GM23338 (cell line): ENCODE results near the gene RBM17. TPM values are rescaled to one million over a fixed set of nuclear protein-coding genes. Genes with fewer than 3 reads are reported as not detected.

Experiments used
- ATAC-seq: fragments of 200-7000 bp; cut with Tn5 transposase; 3 replicates; pipeline ENCODE4 v1.9.1; 2020
- DNase-seq: peaks from one replicate; pipeline ENCODE4 v3.0.0-alpha.2; 2015; ENCODE audit warnings: low spot score
- H2AFZ ChIP-seq: fragments of 200-600 bp; sonication (generic); 2 replicates; pipeline ENCODE4 v1.8.0; 2016; ENCODE audit warnings: antibody characterized with exemption, mild to moderate bottlenecking, moderate library complexity
- H3F3A ChIP-seq: fragments of 200-600 bp; sonication (generic); replicated peaks from 2 replicates; pipeline ENCODE4 v1.8.0; 2017; ENCODE audit warnings: antibody characterized with exemption, mixed run types, low read depth
- H3K27ac ChIP-seq: fragments of 200-600 bp; sonication (generic); 2 replicates; pipeline ENCODE4 v1.6.1; 2016; ENCODE audit warnings: low read depth
- H3K27me3 ChIP-seq: fragments of 200-600 bp; sonication (generic); 2 replicates; pipeline ENCODE4 v1.8.0; 2016; ENCODE audit warnings: mild to moderate bottlenecking, mixed run types, moderate library complexity; ENCODE audit not compliant: insufficient read depth
- H3K36me3 ChIP-seq: fragments of 200-600 bp; sonication (generic); 2 replicates; pipeline ENCODE4 v1.8.0; 2016; ENCODE audit warnings: mild to moderate bottlenecking; ENCODE audit not compliant: insufficient read depth
- H3K4me1 ChIP-seq: fragments of 200-600 bp; sonication (generic); 2 replicates; pipeline ENCODE4 v1.8.0; 2016; ENCODE audit warnings: mild to moderate bottlenecking, moderate library complexity; ENCODE audit not compliant: insufficient read depth
- H3K4me2 ChIP-seq: fragments of 200-600 bp; sonication (generic); 2 replicates; pipeline ENCODE4 v1.7.1; 2017; ENCODE audit warnings: mixed run types
- H3K4me3 ChIP-seq: fragments of 200-600 bp; sonication (generic); 2 replicates; pipeline ENCODE4 v1.6.1; 2016; ENCODE audit warnings: mixed run types
- H3K79me2 ChIP-seq: fragments of 200-600 bp; sonication (generic); replicated peaks from 2 replicates; pipeline ENCODE4 v1.8.0; 2017; ENCODE audit warnings: mild to moderate bottlenecking; ENCODE audit not compliant: insufficient read depth
- H3K9me2 ChIP-seq: fragments of 200-600 bp; sonication (generic); 2 replicates; pipeline ENCODE4 v1.8.0; 2017; ENCODE audit not compliant: insufficient read depth
- H4K20me1 ChIP-seq: fragments of 200-600 bp; sonication (generic); replicated peaks from 2 replicates; pipeline ENCODE4 v1.8.0; 2017; ENCODE audit warnings: mild to moderate bottlenecking; ENCODE audit not compliant: insufficient read depth
- H3K27ac Mint-ChIP-seq: 2 replicates; pipeline ENCODE4 v1.8.0; 2020; ENCODE audit warnings: inconsistent platforms, mild to moderate bottlenecking, moderate library complexity, mixed read lengths
- H3K27me3 Mint-ChIP-seq: 3 replicates; pipeline ENCODE4 v1.8.0; 2022; ENCODE audit warnings: low read depth, mild to moderate bottlenecking, moderate library complexity, mixed read lengths, inconsistent platforms; ENCODE audit not compliant: insufficient read depth, poor library complexity
- H3K36me3 Mint-ChIP-seq: 3 replicates; pipeline ENCODE4 v1.8.0; 2021; ENCODE audit warnings: low read depth, mild to moderate bottlenecking, inconsistent platforms, moderate library complexity, mixed read lengths
- H3K4me1 Mint-ChIP-seq: 3 replicates; pipeline ENCODE4 v1.8.0; 2020; ENCODE audit warnings: mild to moderate bottlenecking, inconsistent platforms, mixed read lengths
- H3K4me3 Mint-ChIP-seq: 3 replicates; pipeline ENCODE4 v1.8.0; 2021; ENCODE audit warnings: moderate library complexity, mild to moderate bottlenecking, inconsistent platforms, mixed read lengths
- H3K9me3 Mint-ChIP-seq: 3 replicates; pipeline ENCODE4 v1.8.0; 2020; ENCODE audit warnings: moderate library complexity, mild to moderate bottlenecking, inconsistent platforms, mixed read lengths
- CREB1 ChIP-seq: fragments of 250-450 bp; sonication (Bioruptor Pico); IDR thresholded peaks from 2 replicates; pipeline ENCODE4 v1.5.0; 2020; ENCODE audit warnings: low read depth, mild to moderate bottlenecking, moderate library complexity
- ETS1 ChIP-seq: IDR thresholded peaks from 2 replicates; pipeline ENCODE4 v1.6.1; 2016; ENCODE audit warnings: antibody characterized with exemption
- EZH2 ChIP-seq: fragments of 200-600 bp; sonication (generic); IDR thresholded peaks from one replicate; pipeline ENCODE4 v1.8.0; 2017; ENCODE audit warnings: antibody characterized with exemption, mild to moderate bottlenecking, low read depth; ENCODE audit not compliant: unreplicated experiment
- EZH2phosphoT487 ChIP-seq: fragments of 200-600 bp; sonication (generic); IDR thresholded peaks from one replicate; pipeline ENCODE4 v1.8.1; 2018; ENCODE audit warnings: antibody characterized with exemption; ENCODE audit not compliant: unreplicated experiment
- JUNB ChIP-seq: IDR thresholded peaks from one replicate; pipeline ENCODE4 v1.6.1; 2016; ENCODE audit warnings: antibody characterized with exemption; ENCODE audit not compliant: unreplicated experiment
- NANOG ChIP-seq: IDR thresholded peaks from 2 replicates; pipeline ENCODE4 v1.6.1; 2016; ENCODE audit warnings: antibody characterized with exemption, borderline replicate concordance
- POLR2AphosphoS5 ChIP-seq: IDR thresholded peaks from 2 replicates; pipeline ENCODE4 v1.6.1; 2016; ENCODE audit warnings: antibody characterized with exemption, low read depth
- REST ChIP-seq: IDR thresholded peaks from one replicate; pipeline ENCODE4 v1.6.1; 2018; ENCODE audit warnings: antibody characterized with exemption; ENCODE audit not compliant: unreplicated experiment
- STAT1 ChIP-seq: IDR thresholded peaks from one replicate; pipeline ENCODE4 v1.6.1; 2016; ENCODE audit warnings: antibody characterized with exemption; ENCODE audit not compliant: unreplicated experiment
- ZNF114 ChIP-seq: fragments of 250-450 bp; sonication (Bioruptor Pico); IDR thresholded peaks from 2 replicates; pipeline ENCODE4 v1.5.0; 2020; ENCODE audit warnings: mild to moderate bottlenecking, moderate library complexity
- ZNF331 ChIP-seq: fragments of 250-450 bp; sonication (Bioruptor Pico); IDR thresholded peaks from 2 replicates; pipeline ENCODE4 v1.5.0; 2020; ENCODE audit warnings: low read depth, mild to moderate bottlenecking, moderate library complexity
- ZNF462 ChIP-seq: fragments of 250-450 bp; sonication (Bioruptor Pico); IDR thresholded peaks from 2 replicates; pipeline ENCODE4 v1.5.0; 2020; ENCODE audit warnings: mild to moderate bottlenecking, moderate library complexity
- polyA plus RNA-seq: library from polyadenylated mRNA; unstranded; fragments of >200 nt; fragmentation: Nextera tagmentation; extraction: Ambion mirVana; gene quantifications from 2 replicates; pipeline ENCODE4 v1.2.1, GENCODE V29; 2016
- total RNA-seq: library from RNA; depleted of rRNA; stranded (reverse); fragments of >200 nt; shearing (Covaris generic); gene quantifications from 2 replicates; pipeline ENCODE4 v1.2.3, GENCODE V29; 2014

Gene RBM17
- total and polyA plus RNA-seq, 2 experiments from 2014 or later, result 54.7 to 281 TPM

GRCh38 chr10:6091630-6092029, 2.8 kb downstream of the RBM17 start:
- H4K20me1 ChIP-seq, result peaks cover 57% of the 10 kb centered on the region

GRCh38 chr10:6092731-6093130, 3.9 kb downstream of the RBM17 start:
- DNase-seq (no peak), ATAC-seq (no peak)
- no peak overlapping the region for H3K4me2 ChIP-seq
- peaks cover 83% of the 10 kb centered on the region for H3K79me2 ChIP-seq
- H3F3A ChIP-seq, result no peaks in the 10 kb centered on the region
- H4K20me1 ChIP-seq, result peaks cover 57% of the 10 kb centered on the region
- no peak overlapping the region for H2AFZ ChIP-seq
- no peaks in the 10 kb centered on the region for H3K9me2 ChIP-seq
- no peaks in the 10 kb centered on the region for H3K36me3 ChIP-seq
- TF ChIP-seq STAT1 (no peak), ZNF114 (CRISPR knock-in tag) (no peak), CREB1 (CRISPR knock-in tag) (no peak), EZH2phosphoT487 (no peak), REST (no peak), EZH2 (no peak), ZNF462 (no peak), ETS1 (no peak), POLR2AphosphoS5 (no peak), NANOG (no peak)
- Mint-ChIP-seq H3K4me3 (no peak overlapping the region), H3K36me3 (peaks cover 7% of the 10 kb centered on the region), H3K4me1 (peaks cover 74% of the 10 kb centered on the region), H3K27me3 (peaks cover 13% of the 10 kb centered on the region), H3K27ac (no peak overlapping the region; the same call in 1 of the 2 replicates), H3K9me3 (no peaks in the 10 kb centered on the region)
- H3K27ac ChIP-seq, result no peak overlapping the region
- H3K4me3 ChIP-seq, result no peak overlapping the region
- H3K27me3 ChIP-seq, result no peaks in the 10 kb centered on the region; the same call in 1 of the 2 replicates
- peaks cover 52% of the 10 kb centered on the region for H3K4me1 ChIP-seq

More at GRCh38 chr10:6091630-6092029, 2.8 kb downstream of the RBM17 start:
- H3K4me2 ChIP-seq, result peak overlapping the region; percentile 39
- H3K9me3 Mint-ChIP-seq, result no peaks in the 10 kb centered on the region
- H3K27me3 Mint-ChIP-seq, result peaks cover 13% of the 10 kb centered on the region
- H3K79me2 ChIP-seq, result peaks cover 74% of the 10 kb centered on the region
- H3K4me1 Mint-ChIP-seq, result peaks cover 64% of the 10 kb centered on the region
- H3K36me3 Mint-ChIP-seq, result no peaks in the 10 kb centered on the region; the same call in 2 of the 3 replicates
- 0 out of 2 replicates have a peak overlapping the region, but pooled peaks have one; percentile 5 for H3K27ac ChIP-seq
- H3K4me3 ChIP-seq, result peak overlapping the region; percentile 9; the same call in 1 of the 2 replicates
- H3K4me3 Mint-ChIP-seq, result peak overlapping the region; percentile 58
- H3K9me2 ChIP-seq, result no peaks in the 10 kb centered on the region
- H3F3A ChIP-seq, result no peaks in the 10 kb centered on the region
- no peaks in the 10 kb centered on the region; the same call in 1 of the 2 replicates for H3K27me3 ChIP-seq
- ATAC-seq, result no peak
- no peak for DNase-seq
- H3K4me1 ChIP-seq, result peaks cover 41% of the 10 kb centered on the region
- TF ChIP-seq ZNF331 (no peak), CREB1 (CRISPR knock-in tag) (no peak), JUNB (no peak), POLR2AphosphoS5 (no peak), STAT1 (no peak)
- H3K36me3 ChIP-seq, result no peaks in the 10 kb centered on the region
- H2AFZ ChIP-seq, result no peak overlapping the region
- peak overlapping the region; percentile 49; the same call in 1 of the 2 replicates for H3K27ac Mint-ChIP-seq
